Measurements from ENCODE around the gene FCMR. TPM values are rescaled to one million over a fixed set of nuclear protein-coding genes. Genes with fewer than 3 reads are reported as not detected.

Gene FCMR
- total and polyA plus RNA-seq, 8 donors: 1.4 to 6.7 (median 2.6) TPM

- intact Hi-C loops (cut with DNase I): no loop called here
- peak overlapping the region in 1 of 2 donors; percentile 28 for H3K4me3 ChIP-seq
- no peak for DNase-seq
- no peak for ATAC-seq
- H3K36me3 ChIP-seq: no peaks in the 10 kb centered on the region
- no peak for TF ChIP-seq CTCF (IDR thresholded peaks at IDR 0.05)
- H3K4me1 ChIP-seq: no peaks in the 10 kb centered on the region
- peaks cover 0 to 1% of the 10 kb centered on the region in 2 donors for H3K9me3 ChIP-seq
- no peak overlapping the region for H3K27ac ChIP-seq
- peaks cover 0 to 5% of the 10 kb centered on the region in 2 donors for H3K27me3 ChIP-seq
Observed at GRCh38 chr1:206944703-206945102, 23.0 kb upstream of the FCMR start.

GRCh38 chr1:206941766-206942418, 20.2 kb upstream of the FCMR start:
- no peaks in the 10 kb centered on the region for H3K9me3 ChIP-seq
- no peaks in the 10 kb centered on the region for H3K36me3 ChIP-seq
- peaks cover 0 to 5% of the 10 kb centered on the region in 2 donors for H3K27me3 ChIP-seq
- H3K4me3 ChIP-seq: no peak overlapping the region
- intact Hi-C loops (cut with DNase I): no loop called here
- H3K4me1 ChIP-seq: no peaks in the 10 kb centered on the region
- H3K27ac ChIP-seq: no peak overlapping the region
- ATAC-seq (peak; percentile 33), DNase-seq (no peak)
- no peak for TF ChIP-seq CTCF (IDR thresholded peaks at IDR 0.05)

GRCh38 chr1:206940588-206940936, 18.8 kb upstream of the FCMR start:
- Histone ChIP-seq H3K27ac (no peak overlapping the region), H3K4me3 (no peak overlapping the region), H3K4me1 (no peaks in the 10 kb centered on the region), H3K9me3 (no peaks in the 10 kb centered on the region), H3K27me3 (peaks cover 0 to 7% of the 10 kb centered on the region in 2 donors), H3K36me3 (no peaks in the 10 kb centered on the region)
- ATAC-seq: no peak
- DNase-seq: no peak
- TF ChIP-seq CTCF (IDR thresholded peaks at IDR 0.05): no peak
- intact Hi-C loops (cut with DNase I): no loop called here

GRCh38 chr1:206939841-206940587, 18.3 kb upstream of the FCMR start:
- no peak for TF ChIP-seq CTCF (IDR thresholded peaks at IDR 0.05)
- Histone ChIP-seq H3K36me3 (no peaks in the 10 kb centered on the region), H3K4me1 (no peaks in the 10 kb centered on the region), H3K4me3 (no peak overlapping the region), H3K9me3 (no peaks in the 10 kb centered on the region), H3K27me3 (peaks cover 0 to 8% of the 10 kb centered on the region in 2 donors), H3K27ac (no peak overlapping the region)
- ATAC-seq (no peak), DNase-seq (no peak)
- intact Hi-C loops (cut with DNase I): no loop called here

GRCh38 chr1:206939131-206939530, 17.4 kb upstream of the FCMR start:
- H3K27me3 ChIP-seq: peaks cover 0 to 8% of the 10 kb centered on the region in 2 donors
- no peak overlapping the region for H3K4me3 ChIP-seq
- no peak overlapping the region for H3K27ac ChIP-seq
- DNase-seq: no peak
- H3K36me3 ChIP-seq: no peaks in the 10 kb centered on the region
- no peak for TF ChIP-seq CTCF (IDR thresholded peaks at IDR 0.05)
- no peak for ATAC-seq
- H3K9me3 ChIP-seq: no peaks in the 10 kb centered on the region
- no peaks in the 10 kb centered on the region for H3K4me1 ChIP-seq
- intact Hi-C loops (cut with DNase I): no loop called here

All from left lung (tissue), 10 donors.